SU-DHL-6 (cell line): ENCODE results near the gene MFSD1.

Source experiments
- EZH2phosphoT487 ChIP-seq: fragments of 200-600 bp; sonication (generic), shearing (Covaris generic); conservative IDR thresholded peaks from 2 replicates; pipeline ENCODE4 v1.6.1; 2018; ENCODE audit warnings: mild to moderate bottlenecking, antibody characterized with exemption, low read length, moderate library complexity, mixed read lengths
- TF ChIP-seq, protein P1 (sequence below): fragments of 200-600 bp; sonication (generic); IDR thresholded peaks from one replicate; pipeline ENCODE4 v1.5.1; 2017; ENCODE audit warnings: antibody characterized with exemption, mild to moderate bottlenecking, low read length, moderate library complexity; ENCODE audit not compliant: insufficient read depth, poor library complexity, severe bottlenecking

DNA sequence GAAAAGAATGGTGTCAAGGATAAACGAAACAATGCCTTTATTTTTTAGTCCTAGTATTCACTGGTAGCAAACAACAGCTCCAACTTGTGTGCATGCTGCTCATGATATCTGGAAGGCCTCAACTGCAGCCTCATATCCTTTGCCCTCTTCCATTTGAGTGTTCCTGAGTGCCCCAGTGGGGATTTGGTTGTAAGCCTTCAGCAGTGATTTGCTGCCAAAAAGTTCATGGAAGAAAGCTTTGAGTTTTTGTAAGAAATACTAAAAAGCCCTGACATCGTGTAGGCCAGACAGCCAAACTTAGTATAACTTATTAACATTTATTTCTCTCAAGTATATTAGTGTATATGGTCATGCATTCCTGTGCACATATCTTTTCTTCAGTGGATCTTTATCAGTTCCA lies 30.0 kb downstream of the MFSD1 start:
- TF ChIP-seq, protein P1, sequence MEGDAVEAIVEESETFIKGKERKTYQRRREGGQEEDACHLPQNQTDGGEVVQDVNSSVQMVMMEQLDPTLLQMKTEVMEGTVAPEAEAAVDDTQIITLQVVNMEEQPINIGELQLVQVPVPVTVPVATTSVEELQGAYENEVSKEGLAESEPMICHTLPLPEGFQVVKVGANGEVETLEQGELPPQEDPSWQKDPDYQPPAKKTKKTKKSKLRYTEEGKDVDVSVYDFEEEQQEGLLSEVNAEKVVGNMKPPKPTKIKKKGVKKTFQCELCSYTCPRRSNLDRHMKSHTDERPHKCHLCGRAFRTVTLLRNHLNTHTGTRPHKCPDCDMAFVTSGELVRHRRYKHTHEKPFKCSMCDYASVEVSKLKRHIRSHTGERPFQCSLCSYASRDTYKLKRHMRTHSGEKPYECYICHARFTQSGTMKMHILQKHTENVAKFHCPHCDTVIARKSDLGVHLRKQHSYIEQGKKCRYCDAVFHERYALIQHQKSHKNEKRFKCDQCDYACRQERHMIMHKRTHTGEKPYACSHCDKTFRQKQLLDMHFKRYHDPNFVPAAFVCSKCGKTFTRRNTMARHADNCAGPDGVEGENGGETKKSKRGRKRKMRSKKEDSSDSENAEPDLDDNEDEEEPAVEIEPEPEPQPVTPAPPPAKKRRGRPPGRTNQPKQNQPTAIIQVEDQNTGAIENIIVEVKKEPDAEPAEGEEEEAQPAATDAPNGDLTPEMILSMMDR: no peak
- no peak for TF ChIP-seq EZH2phosphoT487
